SU-DHL-6 (cell line): ENCODE results near the gene UBE2R2.

Experiments
- CTCF ChIP-seq: fragments of 200-600 bp; sonication (generic); IDR thresholded peaks from one replicate; pipeline ENCODE4 v1.5.1; 2017; ENCODE audit warnings: antibody characterized with exemption, mild to moderate bottlenecking, low read length, moderate library complexity; ENCODE audit not compliant: insufficient read depth, poor library complexity, severe bottlenecking
- EZH2phosphoT487 ChIP-seq: fragments of 200-600 bp; sonication (generic), shearing (Covaris generic); conservative IDR thresholded peaks from 2 replicates; pipeline ENCODE4 v1.6.1; 2018; ENCODE audit warnings: mild to moderate bottlenecking, antibody characterized with exemption, low read length, moderate library complexity, mixed read lengths

- TF ChIP-seq CTCF: no peak
- TF ChIP-seq EZH2phosphoT487: no peak
Observed at GRCh38 chr9:33894316-33894715, 77.4 kb downstream of the UBE2R2 start.
